ENCODE measurements around the gene KAT8.
A peak's percentile ranks its signal among the peaks of the same experiment; 100 is the strongest.
"Not testable (repeated sequence)": the region's sequence is repeated elsewhere in the genome, so short reads cannot be mapped to it uniquely, and the experiment has no call there.

KAT8 gene

DNA sequence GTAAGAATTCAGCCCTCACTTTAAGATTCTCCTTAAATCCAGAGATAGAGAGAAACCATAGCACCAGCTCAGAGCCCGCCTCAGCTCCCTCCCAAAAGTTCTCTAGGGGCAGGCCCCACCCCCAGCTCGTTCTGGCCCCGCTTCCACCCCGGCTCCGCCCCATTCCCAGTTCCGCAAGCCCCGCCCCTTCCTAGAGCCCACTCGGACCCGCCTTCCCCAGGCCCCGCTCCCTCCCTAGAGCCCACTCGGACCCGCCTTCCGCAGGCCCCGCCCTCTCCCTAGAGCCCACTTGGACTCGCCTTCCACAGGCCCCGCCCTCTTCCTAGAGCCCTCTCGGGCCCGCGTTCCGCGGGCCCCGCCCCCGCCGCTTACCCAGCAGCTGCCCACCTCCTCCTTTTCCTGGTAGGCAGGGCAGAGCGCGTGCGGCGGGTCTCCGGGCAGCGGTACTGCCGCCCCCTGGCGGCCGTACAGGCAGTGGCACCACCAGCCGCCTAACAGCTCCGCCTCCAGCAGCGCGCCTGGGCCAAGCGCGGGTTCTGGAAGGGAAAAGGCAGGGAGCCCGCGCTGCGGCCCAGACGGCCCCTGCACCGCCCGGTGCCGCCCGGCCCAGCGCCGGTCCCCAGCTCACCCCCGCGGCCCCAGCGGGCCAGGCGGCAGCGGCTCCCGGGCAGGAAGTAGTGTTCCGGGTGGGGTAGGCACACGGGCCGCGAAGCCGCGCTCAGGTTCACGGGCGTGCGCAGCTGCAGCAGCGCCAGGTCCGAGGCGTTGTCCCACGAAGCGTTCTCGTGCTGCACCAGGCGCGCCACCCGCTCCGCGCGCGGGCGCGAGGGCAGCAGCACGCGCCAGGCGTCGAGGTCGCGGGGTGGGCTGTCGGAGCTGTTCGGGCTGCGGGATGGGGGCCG, 24.9 kb downstream of the KAT8 start:
- peak; percentile 100 for DNase-seq (ENCODE audit: extremely low spot score, insufficient read length, low read depth)
- peak; percentile 92 for FAIRE-seq

DNA sequence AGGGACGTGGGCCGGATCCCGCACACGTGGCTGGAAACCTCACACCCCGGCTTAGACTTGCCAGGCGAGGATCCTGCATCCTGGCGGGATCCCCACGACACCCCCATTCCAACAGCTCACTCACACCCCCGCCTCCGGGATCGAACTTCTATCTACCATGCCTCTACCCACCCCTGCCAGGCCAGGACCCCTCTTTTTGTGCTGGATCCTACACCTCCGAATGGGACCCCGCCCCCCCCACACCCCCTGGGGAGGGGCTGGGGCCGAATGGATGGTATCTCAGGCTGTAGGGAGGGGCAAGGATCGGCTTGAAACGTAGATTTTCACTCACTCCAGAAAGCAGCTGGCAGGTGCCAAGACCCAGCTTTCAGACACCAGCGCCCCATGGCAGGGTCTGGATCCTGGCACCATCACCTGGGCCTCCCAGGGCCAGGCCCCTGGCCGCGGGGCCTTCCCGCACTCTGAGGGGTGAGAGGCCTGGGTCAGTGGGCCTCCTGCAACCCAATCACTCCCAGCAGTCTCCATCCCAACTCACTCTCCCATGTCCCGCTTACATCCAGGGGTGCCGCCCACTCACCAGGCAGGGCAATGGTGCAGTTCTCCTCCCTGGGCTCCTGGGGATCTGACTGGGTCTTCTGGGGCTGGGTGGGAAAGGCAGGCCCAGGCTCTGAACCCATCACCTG, 25.7 kb downstream of the KAT8 start:
- DNase-seq (ENCODE audit: extremely low spot score, insufficient read length, low read depth), result no peak
- no peak for FAIRE-seq

DNA sequence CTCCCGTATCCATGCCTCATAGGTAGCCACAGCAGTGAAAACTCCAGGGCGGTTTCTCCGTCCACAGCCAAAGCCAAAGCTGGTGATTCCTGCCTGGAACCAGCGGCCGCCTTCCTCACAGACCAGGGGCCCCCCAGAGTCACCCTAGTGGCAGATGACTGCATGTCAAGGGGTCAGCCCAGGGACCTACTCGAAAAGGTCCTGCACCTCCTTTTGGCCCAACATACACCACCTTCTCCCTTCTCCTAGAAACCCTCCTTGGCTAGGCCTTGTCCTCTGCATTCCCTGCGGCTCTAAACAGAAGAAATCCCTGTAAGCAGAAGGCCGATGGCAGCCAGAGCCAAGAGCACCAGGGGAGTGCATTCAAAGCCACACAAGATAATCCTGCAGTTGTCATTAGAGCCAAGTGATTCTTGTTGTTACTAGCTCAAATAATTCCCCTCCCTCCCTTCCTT, 26.3 kb downstream of the KAT8 start:
- FAIRE-seq, result no peak
- no peak for DNase-seq (ENCODE audit: extremely low spot score, insufficient read length, low read depth)

DNA sequence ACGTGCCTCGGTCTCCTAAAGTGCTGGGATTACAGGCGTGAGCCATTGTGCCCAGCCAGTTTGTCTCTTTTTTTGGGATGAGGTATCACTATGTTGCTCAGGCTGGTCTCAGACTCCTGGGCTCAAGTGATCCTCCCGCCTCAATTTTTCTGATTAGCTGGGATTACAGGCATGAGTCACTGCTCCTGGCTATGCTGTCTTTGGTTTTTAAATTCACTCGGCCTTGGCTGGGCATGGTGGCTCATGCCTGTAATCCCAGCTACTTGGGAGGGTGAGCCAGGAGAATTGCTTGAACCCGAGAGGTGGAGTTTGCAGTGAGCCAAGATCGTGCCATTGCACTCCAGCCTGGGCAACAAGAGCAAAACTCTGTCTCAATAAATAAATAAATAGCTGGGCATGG, 27.0 kb downstream of the KAT8 start:
- DNase-seq (ENCODE audit: extremely low spot score, insufficient read length, low read depth); FAIRE-seq: not testable (repeated sequence)

DNA sequence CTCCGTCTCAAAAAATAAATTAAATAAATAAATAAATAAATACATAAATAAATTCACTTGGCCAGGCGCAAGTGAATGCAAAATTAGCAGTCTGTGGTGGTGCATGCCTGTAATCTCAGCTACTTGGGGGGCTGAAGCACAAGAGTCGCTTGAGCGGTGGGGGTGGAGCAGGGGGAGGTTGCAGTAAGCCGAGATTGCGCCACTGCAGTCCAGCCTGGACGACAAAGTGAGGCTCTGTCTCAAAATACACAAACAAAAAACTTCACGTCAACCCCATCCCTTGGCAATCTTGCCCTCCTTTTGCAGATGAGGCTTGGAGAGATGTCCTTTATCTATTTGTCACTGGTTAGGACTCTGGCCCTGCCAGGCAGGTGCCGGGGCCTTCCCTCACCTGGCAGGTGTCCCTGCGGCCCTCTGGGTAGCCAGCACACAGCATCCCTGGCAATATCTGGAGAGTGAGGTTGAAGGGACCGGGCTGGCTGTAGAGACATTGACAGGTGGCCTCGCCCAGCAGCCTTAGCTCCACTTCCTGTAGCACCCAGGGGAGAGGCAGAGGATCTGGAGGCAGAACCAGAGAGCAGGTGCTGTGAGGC, 28.0 kb downstream of the KAT8 start:
- DNase-seq (ENCODE audit: extremely low spot score, insufficient read length, low read depth) (no peak), FAIRE-seq (no peak)

DNA sequence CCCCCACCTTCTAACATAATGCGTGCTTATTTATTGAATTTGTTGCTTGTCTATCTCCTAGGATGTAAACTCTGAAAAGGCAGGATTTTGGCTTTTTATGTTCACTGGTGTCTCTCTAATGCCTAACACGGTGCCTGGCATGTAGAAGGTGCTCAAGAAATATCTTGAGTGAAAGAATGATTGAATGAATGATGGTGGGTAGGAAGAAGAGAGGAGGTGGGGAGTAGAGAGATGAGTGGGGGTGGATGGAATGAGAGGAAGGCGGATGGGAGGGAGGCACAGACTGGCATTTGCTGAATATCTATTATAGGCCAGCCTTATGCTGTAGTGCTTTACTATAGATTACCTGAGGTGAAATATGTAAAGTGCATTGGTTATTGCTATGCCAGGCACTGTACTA, 30.1 kb downstream of the KAT8 start:
- DNase-seq (ENCODE audit: extremely low spot score, insufficient read length, low read depth), result no peak
- FAIRE-seq, result no peak

DNA sequence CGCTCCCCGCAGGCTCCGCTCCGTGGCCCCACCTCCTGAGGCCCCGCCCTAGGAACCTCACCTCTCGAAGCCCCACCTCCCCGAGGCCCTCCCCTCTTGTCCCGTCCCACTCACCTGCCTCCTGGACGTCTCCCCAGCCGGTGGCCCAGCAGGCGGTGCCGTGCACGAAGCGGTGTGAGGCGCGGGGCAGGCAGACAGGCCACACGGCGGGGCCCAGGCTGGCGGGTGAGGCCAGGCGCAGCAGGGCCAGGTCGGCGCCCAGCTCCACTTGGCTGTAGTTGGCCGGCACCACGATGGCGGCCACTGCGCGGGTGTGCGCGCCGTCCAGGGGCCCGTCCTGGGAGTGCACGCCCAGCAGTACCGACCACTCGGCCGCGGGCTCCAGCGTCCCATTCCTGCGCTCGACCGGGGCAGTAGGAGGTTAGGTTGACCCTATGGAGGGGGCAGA, 30.8 kb downstream of the KAT8 start:
- no peak for DNase-seq (ENCODE audit: extremely low spot score, insufficient read length, low read depth)
- no peak for FAIRE-seq

DNA sequence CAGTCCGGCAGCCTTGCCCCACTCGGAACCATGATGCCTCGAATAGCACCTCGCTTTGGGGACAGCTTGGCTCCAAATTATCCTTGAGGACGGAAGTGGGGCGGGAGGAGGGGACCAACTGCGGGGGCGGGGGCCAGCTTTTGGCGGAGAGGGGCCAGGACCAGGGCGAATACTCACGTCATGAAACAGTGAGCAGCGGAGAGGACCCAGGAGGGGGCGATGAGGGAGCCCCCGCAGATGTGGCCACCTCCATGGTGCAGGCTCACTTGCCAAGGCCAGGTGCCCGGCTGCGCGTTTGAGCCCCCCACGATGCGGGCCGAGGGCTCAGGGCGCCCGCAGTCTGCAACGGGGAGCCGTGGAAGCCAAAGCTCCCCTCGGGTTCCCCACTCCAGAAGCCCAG, 31.4 kb downstream of the KAT8 start:
- no peak for FAIRE-seq
- DNase-seq (ENCODE audit: extremely low spot score, insufficient read length, low read depth), result no peak

DNA sequence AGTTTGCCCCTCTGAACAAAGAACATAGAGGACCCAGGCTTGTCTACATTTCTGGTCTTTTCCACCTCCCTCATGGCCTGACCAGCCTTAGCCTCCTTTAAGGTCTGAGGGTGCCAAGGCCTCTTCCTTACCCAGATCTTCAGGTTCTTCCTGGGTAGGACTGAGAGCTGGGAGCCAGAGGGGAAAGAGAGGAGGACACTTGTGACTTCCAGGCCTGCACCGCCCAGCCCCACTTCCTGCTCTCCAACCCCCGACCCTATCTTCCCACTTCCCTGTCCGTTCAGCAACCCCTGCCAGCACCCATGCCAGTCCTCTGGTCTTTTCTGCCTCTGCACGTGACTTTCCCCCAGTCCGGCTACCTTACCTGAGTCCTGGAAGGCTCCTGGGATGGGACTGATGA, 31.9 kb downstream of the KAT8 start:
- FAIRE-seq (no peak), DNase-seq (ENCODE audit: extremely low spot score, insufficient read length, low read depth) (no peak)

DNA sequence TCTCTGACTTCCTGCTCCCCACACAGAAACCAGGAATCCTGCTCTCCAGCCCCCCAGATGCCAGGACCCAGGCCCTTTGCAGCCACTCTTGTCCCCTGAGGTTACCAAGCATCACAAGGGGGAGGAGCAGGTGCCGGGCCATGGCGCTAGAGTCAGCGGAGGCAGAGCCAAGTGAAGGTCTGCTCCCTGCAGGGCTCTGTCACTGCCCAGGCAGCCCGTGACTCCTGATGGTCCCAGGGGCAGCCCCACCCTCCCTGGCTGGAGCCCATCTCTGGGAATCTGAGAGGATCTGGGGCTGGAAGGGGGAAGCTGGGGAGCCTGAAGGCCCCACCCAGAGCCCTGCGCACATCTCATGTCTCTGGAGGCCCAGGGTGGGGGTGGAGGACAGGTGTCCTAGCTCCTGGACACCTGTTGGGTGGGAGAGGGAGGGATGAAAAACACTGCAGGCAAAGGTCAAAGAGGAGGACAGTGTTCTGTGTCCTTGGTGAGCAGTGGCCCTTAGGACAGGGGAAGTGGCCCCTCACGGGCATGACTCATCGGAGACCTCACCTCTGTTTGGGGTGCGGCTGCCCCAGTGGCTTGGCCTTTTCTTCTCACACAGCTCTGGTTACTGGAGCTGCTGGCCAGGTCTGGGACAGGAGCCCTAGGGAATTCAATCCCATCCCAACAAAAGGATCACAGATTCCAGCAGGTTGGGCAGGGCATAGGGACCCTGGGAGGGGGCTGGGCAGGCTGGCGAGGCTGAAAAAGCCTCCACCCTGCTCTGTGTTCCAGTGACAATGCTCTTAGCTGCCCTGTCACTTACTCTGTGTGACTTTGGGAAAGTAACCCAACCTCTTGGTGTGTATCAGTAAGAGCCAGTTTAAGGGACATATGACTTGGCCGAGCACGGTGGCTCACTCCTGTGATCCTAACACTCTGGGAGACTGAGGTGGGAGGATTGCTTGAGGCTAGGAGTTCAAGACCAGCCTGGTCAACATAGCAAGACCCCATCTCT, 32.7 kb downstream of the KAT8 start, which contains the start of gene PRSS36:
Gene PRSS36 (minus strand): TSS at position 173 of the 997 bp plus-strand sequence. CDS start 31 bp downstream, at position 142.
- FAIRE-seq, result no peak

DNA sequence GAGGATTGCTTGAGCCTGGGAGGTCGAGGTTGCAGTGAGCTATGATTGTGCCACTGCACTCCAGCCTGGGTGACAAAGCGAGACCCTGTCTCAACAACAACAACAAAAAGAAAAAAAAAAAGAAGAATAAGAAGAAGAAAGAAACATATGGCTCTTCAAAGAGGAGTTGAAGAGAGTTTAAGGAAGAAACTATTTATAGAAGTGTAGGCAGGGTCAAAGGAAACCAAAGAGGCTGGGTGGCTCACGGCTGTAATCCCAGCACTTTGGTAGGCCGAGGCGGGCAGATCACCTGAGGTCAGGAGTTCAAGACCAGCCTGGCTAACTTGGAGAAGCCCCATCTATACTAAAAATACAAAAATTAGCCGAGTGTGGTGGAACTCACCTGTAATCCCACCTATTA, 33.5 kb downstream of the KAT8 start:
- FAIRE-seq; DNase-seq (ENCODE audit: extremely low spot score, insufficient read length, low read depth): not testable (repeated sequence)

More for the DNA sequence above, 32.7 kb downstream of the KAT8 start, which contains the start of gene PRSS36:
- no peak for DNase-seq (ENCODE audit: extremely low spot score, insufficient read length, low read depth)

DNA sequence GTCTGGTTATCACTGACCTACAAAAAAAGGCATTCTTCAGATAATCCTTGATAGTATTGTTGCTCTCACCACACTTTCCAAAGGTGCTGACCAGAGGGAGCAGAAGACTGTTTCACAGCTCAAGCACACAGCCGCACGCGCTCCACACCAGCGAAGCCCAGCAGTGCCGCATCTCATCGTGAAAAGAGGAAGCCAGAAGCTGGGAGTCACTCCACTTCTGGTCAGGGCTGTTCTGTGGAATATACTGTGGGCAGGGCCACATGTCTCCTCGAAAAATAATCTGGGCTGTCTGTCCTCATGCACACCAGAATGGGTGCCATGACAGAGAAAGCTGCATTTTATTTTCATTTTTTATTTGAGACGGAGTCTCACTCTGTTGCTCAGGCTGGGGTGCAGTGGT, 39.7 kb downstream of the KAT8 start:
- DNase-seq (ENCODE audit: extremely low spot score, insufficient read length, low read depth) (no peak), FAIRE-seq (no peak)

DNA sequence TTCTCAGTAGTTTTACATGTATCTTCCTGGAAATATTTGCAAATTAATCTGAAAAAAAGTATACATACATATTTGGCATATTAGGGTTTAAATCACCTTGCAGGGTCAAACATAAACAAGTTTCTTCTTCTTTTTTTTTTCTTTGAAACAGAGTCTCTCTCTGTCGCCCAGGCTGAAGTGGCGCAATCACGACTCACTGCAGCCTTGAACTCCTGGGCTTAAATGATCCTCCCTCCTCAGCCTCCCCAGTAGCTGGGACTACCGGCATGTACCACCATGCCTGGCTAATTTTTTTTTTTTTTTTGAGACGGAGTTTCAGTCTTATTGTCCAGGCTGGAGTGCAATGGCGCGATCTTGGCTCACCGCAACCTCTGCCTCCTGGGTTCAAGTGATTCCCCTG, 49.9 kb downstream of the KAT8 start:
- no peak for DNase-seq (ENCODE audit: extremely low spot score, insufficient read length, low read depth)
- FAIRE-seq, result no peak

DNA sequence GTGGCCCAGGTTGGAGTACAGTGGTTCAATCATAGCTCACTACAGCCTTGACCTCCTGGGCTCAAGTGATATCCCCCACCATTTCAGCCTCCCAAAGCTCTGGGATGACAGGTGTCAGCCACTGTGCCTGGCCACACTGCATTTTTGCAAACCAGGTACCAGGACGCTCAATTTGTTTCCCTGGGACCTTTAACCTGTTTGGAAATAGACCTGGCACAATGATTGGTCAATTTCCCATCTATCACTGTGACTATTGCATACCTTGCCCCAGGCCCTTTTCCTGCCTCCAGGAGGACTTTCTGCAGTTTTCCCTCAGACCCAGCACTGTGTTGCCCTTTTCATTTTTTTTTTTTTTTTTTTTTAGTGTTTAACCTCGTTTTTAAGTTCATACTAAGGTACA, 51.4 kb downstream of the KAT8 start:
- no peak for FAIRE-seq
- no peak for DNase-seq (ENCODE audit: extremely low spot score, insufficient read length, low read depth)

DNA sequence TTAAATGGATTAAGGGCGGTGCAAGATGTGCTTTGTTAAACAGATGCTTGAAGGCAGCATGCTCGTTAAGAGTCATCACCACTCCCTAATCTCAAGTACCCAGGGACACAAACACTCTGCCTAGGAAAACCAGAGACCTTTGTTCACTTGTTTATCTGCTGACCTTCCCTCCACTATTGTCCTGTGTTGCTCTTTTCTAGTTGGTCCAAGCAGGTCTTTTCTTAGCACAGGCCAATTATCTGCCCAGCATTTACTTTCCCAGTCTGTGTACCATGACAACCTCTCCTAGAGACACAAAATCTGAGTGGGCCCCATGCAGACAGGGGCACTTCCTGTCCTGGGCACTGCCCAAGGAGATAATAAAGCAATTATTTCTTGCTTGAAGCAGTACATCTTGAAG, 52.6 kb downstream of the KAT8 start:
- DNase-seq (ENCODE audit: extremely low spot score, insufficient read length, low read depth); FAIRE-seq: not testable (repeated sequence)

DNA sequence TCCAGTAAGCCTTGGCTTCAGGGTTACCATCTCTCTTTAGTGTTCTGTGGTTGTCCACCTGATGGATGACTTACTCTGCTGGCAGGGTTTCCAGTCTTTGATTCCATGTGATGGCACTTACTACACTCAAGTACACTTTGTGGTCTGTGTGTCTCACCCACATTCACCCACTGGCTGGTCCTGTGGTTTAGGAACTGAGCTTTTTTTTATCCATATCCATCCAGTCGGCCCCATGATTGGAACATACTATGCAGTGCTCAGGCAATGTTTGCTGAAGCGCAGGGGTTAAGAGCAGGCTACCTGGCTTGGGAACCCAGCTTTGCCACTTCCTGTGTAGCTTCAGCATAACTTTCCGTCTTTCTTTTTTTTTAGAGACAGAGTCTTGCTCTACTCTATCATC, 59.7 kb downstream of the KAT8 start:
- FAIRE-seq (no peak), DNase-seq (ENCODE audit: extremely low spot score, insufficient read length, low read depth) (no peak)

DNA sequence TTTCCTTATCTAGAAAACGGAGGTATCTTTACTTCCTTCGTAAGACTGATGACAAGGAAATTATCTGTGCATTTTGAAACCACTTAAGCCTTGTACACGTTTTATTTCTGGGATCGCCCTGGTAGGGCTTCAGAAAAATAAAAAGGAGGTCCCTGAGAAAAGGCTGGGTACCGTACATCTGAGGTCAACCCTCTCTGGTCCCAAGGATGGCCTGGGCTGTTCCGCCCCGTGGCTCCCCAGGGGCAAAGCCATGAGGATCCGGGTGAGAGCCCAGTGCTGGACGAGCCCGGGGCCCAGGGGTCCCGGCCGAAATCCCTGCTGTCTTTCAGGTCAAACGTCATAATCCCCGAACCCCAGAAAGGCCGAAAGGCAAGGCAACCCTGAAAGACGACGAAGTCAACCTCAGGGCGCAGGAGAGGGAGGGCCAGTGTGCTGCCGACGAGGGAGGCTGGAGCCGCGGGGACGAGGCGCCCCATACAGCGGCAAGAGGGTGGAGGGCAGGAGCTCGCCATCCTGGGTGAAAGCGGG, 61.8 kb downstream of the KAT8 start:
- DNase-seq (ENCODE audit: extremely low spot score, insufficient read length, low read depth), result no peak
- FAIRE-seq, result no peak

DNA sequence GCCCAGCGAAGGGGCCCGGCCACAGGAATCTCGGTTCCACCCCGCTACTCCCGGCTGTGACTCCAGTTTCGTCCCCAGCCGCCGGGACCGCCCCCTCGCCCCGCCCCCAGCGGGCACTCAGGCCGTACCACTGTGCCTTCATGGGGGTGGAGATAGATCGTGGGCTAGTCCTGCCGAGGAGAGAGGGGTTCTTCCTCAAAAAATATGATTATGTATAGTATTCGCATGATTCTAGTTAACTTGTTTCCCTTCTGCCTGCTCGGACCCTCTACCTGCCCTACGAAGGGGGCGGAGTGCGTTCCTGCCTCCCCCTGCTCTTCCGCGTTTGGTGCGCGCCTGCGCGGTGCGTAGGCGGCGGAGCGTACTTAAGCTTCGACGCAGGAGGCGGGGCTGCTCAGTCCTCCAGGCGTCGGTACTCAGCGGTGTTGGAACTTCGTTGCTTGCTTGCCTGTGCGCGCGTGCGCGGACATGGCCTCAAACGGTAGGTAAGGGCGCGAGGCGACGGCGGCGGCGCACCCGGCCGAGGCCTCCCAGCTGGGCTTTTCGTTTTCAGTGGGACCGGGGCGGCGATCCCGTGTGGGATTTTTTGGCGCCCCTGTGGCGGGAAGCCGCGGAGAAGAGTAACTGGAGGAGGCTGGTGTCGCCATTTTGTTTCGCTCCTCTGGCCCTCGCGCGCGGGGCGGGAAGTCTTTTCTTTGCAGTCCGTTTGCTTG, 62.4 kb downstream of the KAT8 start, which contains the start of gene FUS:
Gene FUS (plus strand): TSS at position 393 of the 713 bp plus-strand sequence. CDS start 76 bp downstream, at position 469.
- peak; percentile 86 for DNase-seq (ENCODE audit: extremely low spot score, insufficient read length, low read depth)

More for the DNA sequence above, 62.4 kb downstream of the KAT8 start, which contains the start of gene FUS:
- FAIRE-seq, result peak; percentile 84
